GM18499 (cell line): ENCODE results near the gene CHN1.

ENCODE experiments used
- ATAC-seq: cut with Tn5 transposase; IDR thresholded peaks from one replicate; pipeline ENCODE4 v1.9.1; 2021; ENCODE audit warnings: moderate number of reproducible peaks; ENCODE audit not compliant: insufficient read depth, unreplicated experiment

Gene CHN1

DNA sequence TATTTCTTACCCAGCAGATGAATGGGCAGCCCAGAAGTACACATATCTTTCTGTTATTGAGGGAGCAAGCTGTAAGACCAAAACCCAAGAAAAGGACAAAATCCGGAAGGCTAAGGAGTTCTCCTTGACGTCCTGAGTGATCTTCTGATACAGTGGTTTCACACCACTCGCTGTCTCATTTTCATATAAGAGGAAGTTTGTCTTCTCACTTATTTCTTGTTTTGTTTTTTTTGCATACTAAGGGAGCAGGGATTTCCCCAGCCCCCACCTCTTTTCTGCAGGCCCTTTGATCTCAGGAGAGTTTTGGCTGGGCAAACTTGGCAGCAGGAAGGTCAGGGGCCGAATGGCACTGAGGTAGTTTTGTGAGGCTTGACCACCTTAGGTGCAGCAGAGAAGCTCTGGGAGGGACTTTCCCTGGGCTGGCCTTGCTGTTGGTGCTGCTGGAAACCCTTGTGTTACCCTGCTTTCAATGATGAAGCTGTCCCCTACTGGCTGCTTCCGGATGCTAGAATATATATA is 254.2 kb downstream of the CHN1 start:
- peak; percentile 29 for ATAC-seq

DNA sequence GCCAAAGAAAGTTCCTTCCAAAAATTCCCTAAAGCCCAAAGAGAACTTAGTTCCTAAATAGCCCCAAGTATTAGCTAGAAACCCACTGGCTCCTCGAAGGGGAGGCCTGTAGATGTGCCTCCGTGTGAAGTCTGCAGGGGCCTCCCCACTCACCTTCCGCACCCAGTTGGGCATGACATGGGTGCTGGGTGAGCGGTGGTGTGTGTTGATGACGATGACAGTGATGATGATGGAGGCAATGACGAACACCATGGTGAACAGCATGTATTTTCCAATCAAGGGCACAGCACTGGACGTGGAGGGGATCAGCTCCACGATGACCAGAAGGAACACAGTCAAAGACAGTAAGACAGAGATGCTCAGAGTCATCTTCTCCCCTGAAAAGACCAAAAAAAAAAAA is 255.4 kb downstream of the CHN1 start:
- no peak for ATAC-seq

DNA sequence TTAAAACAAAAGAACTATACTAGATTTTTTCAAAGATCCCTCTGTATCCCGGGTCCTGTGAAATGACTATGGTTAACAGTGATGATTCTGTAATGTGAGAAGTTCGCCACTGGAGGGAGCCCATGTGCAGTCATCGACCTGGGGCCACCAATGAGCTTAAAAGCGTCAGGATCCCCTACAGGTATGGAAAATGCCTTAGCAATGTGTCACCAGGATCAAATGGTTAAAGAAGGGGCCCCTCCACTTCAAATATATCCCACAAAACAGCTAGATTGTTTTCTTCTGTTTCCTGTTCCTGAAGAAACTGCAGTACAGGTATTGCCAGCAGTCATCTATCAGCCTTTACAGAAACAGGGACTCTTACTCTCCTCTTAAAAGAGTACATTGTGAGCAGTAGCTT is 256.2 kb downstream of the CHN1 start:
- ATAC-seq = no peak
